H7 (cell line): Measurements from ENCODE around the gene CSNK1D. TPM values are rescaled to one million over a fixed set of nuclear protein-coding genes. Genes with fewer than 3 reads are reported as not detected.

Experiments used
- DNase-seq: peaks from one replicate; pipeline ENCODE4 v3.0.0; 2012
- H3K27me3 ChIP-seq: 2 replicates; pipeline ENCODE4 v1.6.0; 2011; ENCODE audit warnings: mild to moderate bottlenecking, low read length; ENCODE audit not compliant: control insufficient read depth, insufficient read depth
- H3K36me3 ChIP-seq: replicated peaks from 2 replicates; pipeline ENCODE4 v1.5.1; 2011; ENCODE audit warnings: low read length; ENCODE audit not compliant: control insufficient read depth, insufficient read depth
- H3K4me3 ChIP-seq: 2 replicates; pipeline ENCODE4 v1.5.1; 2011; ENCODE audit warnings: low read depth, mild to moderate bottlenecking, control low read depth, low read length, moderate library complexity; ENCODE audit not compliant: insufficient read depth
- total RNA-seq: library from RNA; depleted of rRNA; stranded (reverse); fragments of >200 nt; shearing (Covaris generic); gene quantifications from 2 replicates; pipeline ENCODE4 v1.2.3, GENCODE V29; 2014

The CSNK1D gene
- total RNA-seq, 1 experiment from 2014 or later: 31.7 TPM

GRCh38 chr17:82238472-82239201 lies 34.9 kb downstream of the CSNK1D start:
- no peaks in the 10 kb centered on the region for H3K27me3 ChIP-seq
- peaks cover 12% of the 10 kb centered on the region for H3K36me3 ChIP-seq
- DNase-seq: no peak
- H3K4me3 ChIP-seq: no peak overlapping the region

- Histone ChIP-seq H3K4me3 (no peak overlapping the region), H3K36me3 (peaks cover 5% of the 10 kb centered on the region), H3K27me3 (no peaks in the 10 kb centered on the region)
- DNase-seq: no peak
Observed at GRCh38 chr17:82237746-82238471, 35.6 kb downstream of the CSNK1D start.

GRCh38 chr17:82237083-82237745 lies 36.3 kb downstream of the CSNK1D start:
- Histone ChIP-seq H3K4me3 (no peak overlapping the region), H3K27me3 (no peaks in the 10 kb centered on the region), H3K36me3 (peaks cover 3% of the 10 kb centered on the region)
- peak; percentile 87 for DNase-seq

GRCh38 chr17:82236142-82236971 lies 37.1 kb downstream of the CSNK1D start:
- Histone ChIP-seq H3K27me3 (peaks cover 2% of the 10 kb centered on the region; the same call in 1 of the 2 replicates), H3K36me3 (peaks cover 3% of the 10 kb centered on the region), H3K4me3 (no peak overlapping the region)
- DNase-seq: peak; percentile 96

GRCh38 chr17:82235775-82236141 lies 37.7 kb downstream of the CSNK1D start:
- Histone ChIP-seq H3K27me3 (peaks cover 6% of the 10 kb centered on the region), H3K4me3 (no peak overlapping the region), H3K36me3 (peaks cover 3% of the 10 kb centered on the region)
- no peak for DNase-seq

- Histone ChIP-seq H3K4me3 (no peak overlapping the region), H3K27me3 (peaks cover 12% of the 10 kb centered on the region), H3K36me3 (peaks cover 3% of the 10 kb centered on the region)
- no peak for DNase-seq
Observed at GRCh38 chr17:82235056-82235774, 38.3 kb downstream of the CSNK1D start.

GRCh38 chr17:82234211-82235055 lies 39.1 kb downstream of the CSNK1D start:
- H3K36me3 ChIP-seq: peaks cover 1% of the 10 kb centered on the region
- no peak for DNase-seq
- peaks cover 20% of the 10 kb centered on the region for H3K27me3 ChIP-seq
- no peak overlapping the region for H3K4me3 ChIP-seq

GRCh38 chr17:82232876-82233785 lies 40.4 kb downstream of the CSNK1D start:
- no peaks in the 10 kb centered on the region for H3K36me3 ChIP-seq
- no peak overlapping the region for H3K4me3 ChIP-seq
- no peak for DNase-seq
- peaks cover 30% of the 10 kb centered on the region for H3K27me3 ChIP-seq

- H3K4me3 ChIP-seq: peak overlapping the region; percentile 53; the same call in 1 of the 2 replicates
- no peaks in the 10 kb centered on the region for H3K36me3 ChIP-seq
- DNase-seq: no peak
- peaks cover 37% of the 10 kb centered on the region for H3K27me3 ChIP-seq
Observed at GRCh38 chr17:82232322-82232820, 41.1 kb downstream of the CSNK1D start.

- H3K27me3 ChIP-seq: peaks cover 37% of the 10 kb centered on the region
- H3K4me3 ChIP-seq: peak overlapping the region; percentile 53
- DNase-seq: peak; percentile 92
- H3K36me3 ChIP-seq: no peaks in the 10 kb centered on the region
Observed at GRCh38 chr17:82231562-82232321, 41.8 kb downstream of the CSNK1D start.

- no peaks in the 10 kb centered on the region for H3K36me3 ChIP-seq
- H3K4me3 ChIP-seq: peak overlapping the region; percentile 53
- no peak for DNase-seq
- peaks cover 37% of the 10 kb centered on the region for H3K27me3 ChIP-seq
Observed at GRCh38 chr17:82231312-82231561, 42.3 kb downstream of the CSNK1D start.
